ENCODE data around the gene CCDC102B. TPM values are rescaled to one million over a fixed set of nuclear protein-coding genes. Genes with fewer than 3 reads are reported as not detected.

The CCDC102B gene
- total and polyA plus RNA-seq, 2 of the 8 experiments (the other 6 are each of a cell fraction or from before 2014, with no cell fraction given): 0.80 to 1.1 TPM

DNA sequence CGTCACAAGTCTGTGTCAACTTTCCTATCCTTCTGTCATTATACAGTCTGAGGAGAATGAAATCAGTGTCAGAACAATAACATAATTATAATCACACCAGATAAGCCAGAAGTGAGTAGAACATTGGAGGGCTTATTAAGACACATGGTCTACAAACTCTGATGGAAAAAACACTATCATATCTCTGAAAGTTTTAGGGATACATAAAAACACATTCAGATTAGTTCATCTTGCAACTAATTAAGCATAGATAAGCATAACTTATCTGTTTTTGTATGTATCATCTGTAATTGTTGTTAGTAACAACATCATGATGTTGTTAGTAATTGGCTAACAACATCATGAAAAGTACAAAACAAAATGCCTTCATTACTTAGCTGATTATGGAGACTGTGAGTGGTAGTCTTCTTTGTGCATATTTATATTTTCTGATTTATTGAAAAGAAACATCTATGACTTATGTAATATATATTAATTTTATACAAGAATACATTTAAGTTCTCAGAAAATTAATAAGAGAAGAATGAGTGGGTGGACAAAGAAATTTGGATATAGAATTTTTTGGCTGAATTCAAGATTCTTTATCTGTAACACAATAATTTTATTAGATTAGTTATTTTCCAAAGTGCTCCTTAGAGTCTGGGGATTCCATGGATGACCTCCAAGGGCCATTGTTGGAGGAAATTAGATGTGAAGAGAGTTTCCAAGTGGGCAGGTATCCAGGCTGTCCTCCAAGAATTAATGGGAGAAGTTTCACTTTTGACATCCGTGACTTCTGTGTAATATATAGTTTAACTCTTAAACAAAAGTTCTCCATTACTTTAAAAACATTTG, 16.9 kb upstream of the CCDC102B start:
- 96% methylated on average over 2 of the region's 2 CpGs; no CpG with 5 or more reads in 1 of the 2 experiments for WGBS, 2 experiments (ENCODE audit: extremely low coverage in 1 of 2, insufficient coverage in 1 of 2, insufficient read length in 1 of 2, insufficient replicate concordance in 2 of 2, low coverage in 1 of 2, low lambda C conversion rate in 2 of 2, missing lambda C conversion rate in 1 of 2)
- Histone ChIP-seq H2BK15ac (ENCODE audit: low read length) (no peak overlapping the region), H2BK20ac (ENCODE audit: low read length) (no peak overlapping the region), H3K18ac (ENCODE audit: extremely low read depth, low read length) (no peak overlapping the region), H3K79me2 (ENCODE audit: control insufficient read depth in 1 of 2, insufficient read depth in 2 of 2, low read length in 2 of 2) (no peaks in the 10 kb centered on the region), H2BK12ac (ENCODE audit: low read depth, low read length) (no peak overlapping the region), H3K79me1 (ENCODE audit: low read depth, low read length) (no peaks in the 10 kb centered on the region), H3K36me3 (ENCODE audit: control insufficient read depth in 2 of 4, insufficient read depth in 4 of 4, low read length in 3 of 4) (no peaks in the 10 kb centered on the region), H2AFZ (ENCODE audit: low read length) (no peak overlapping the region), H4K8ac (ENCODE audit: extremely low read depth, insufficient read depth, low read length) (no peak overlapping the region), H2BK5ac (ENCODE audit: low read depth, low read length) (no peak overlapping the region), H2BK120ac (replicated peaks; ENCODE audit: low read depth, low read length) (no peak overlapping the region), H3K9me3 (ENCODE audit: insufficient read depth in 2 of 2, low read depth in 1 of 2, low read length in 1 of 2) (no peaks in the 10 kb centered on the region), H3K4me3 (ENCODE audit: extremely low read depth in 1 of 4, insufficient read depth in 2 of 4, low read depth in 3 of 4, low read length in 4 of 4) (no peak overlapping the region), H3K27ac (ENCODE audit: low read depth, low read length) (no peak overlapping the region), H3K56ac (replicated peaks; ENCODE audit: insufficient read length, low read depth, low read length) (no peak overlapping the region), H4K91ac (replicated peaks; ENCODE audit: insufficient read length, low read length) (no peak overlapping the region), H3K23me2 (ENCODE audit: low read depth, low read length) (no peaks in the 10 kb centered on the region), H3K9ac (replicated peaks in 1 of 4; ENCODE audit: extremely low read depth in 1 of 4, low read depth in 3 of 4, low read length in 3 of 4) (no peak overlapping the region), H3K4ac (replicated peaks; ENCODE audit: insufficient read length, low read depth, low read length) (no peak overlapping the region), H4K5ac (ENCODE audit: insufficient read length, low read depth, low read length) (no peak overlapping the region), H3K14ac (ENCODE audit: insufficient read length) (no peak overlapping the region), H3K4me1 (replicated peaks in 1 of 4; ENCODE audit: control insufficient read depth in 3 of 4, insufficient read depth in 4 of 4, low read length in 3 of 4) (no peaks in the 10 kb centered on the region), H3K23ac (ENCODE audit: insufficient read length) (no peak overlapping the region), H3K27me3 (replicated peaks in 1 of 4; ENCODE audit: control insufficient read depth in 3 of 4, extremely low read depth in 1 of 4, insufficient read depth in 3 of 4, low read length in 3 of 4) (no peaks in the 10 kb centered on the region), H4K20me1 (replicated peaks in 1 of 2; ENCODE audit: control insufficient read depth in 1 of 2, insufficient read depth in 2 of 2, low read length in 2 of 2) (no peaks in the 10 kb centered on the region), H2AK5ac (ENCODE audit: low read depth, low read length) (no peak overlapping the region), H3K4me2 (ENCODE audit: insufficient read depth in 1 of 2, low read depth in 2 of 2, low read length in 2 of 2) (no peak overlapping the region)
- DNase-seq (ENCODE audit: low read depth in 1 of 2, low spot score in 2 of 2) (no peak), FAIRE-seq (no peak)
- no peak for TF ChIP-seq SUZ12 (IDR thresholded peaks at IDR 0.05; ENCODE audit: low read length)
- no peak for TF ChIP-seq TBP (IDR thresholded peaks at IDR 0.05; ENCODE audit: low read depth, low read length)
- no peak for TF ChIP-seq RBBP5 (IDR thresholded peaks at IDR 0.05; ENCODE audit: borderline replicate concordance, low read depth, low read length)
- TF ChIP-seq BRCA1 (IDR thresholded peaks at IDR 0.05; ENCODE audit: low read depth, low read length): no peak
- CTCF ChIA-PET (ENCODE audit: partially characterized antibody): interaction anchor here (0.6 kb wide), 1 partner anchor 170 kb away, joined by 3 read pairs; no protein-coding TSS in a partner anchor
- POLR2A ChIA-PET (ENCODE audit: partially characterized antibody): no interaction called here
